Activated CD8-positive, alpha-beta memory T cell treated with anti-CD3 and anti-CD28 coated beads, Interleukin-2, amount 10 ng/mL, durations not matched to agents 7 days and 5 days (primary cell): ENCODE data around the gene SBNO2. TPM values are rescaled to one million over a fixed set of nuclear protein-coding genes. Genes with fewer than 3 reads are reported as not detected.

Experiments used
- ATAC-seq: fragments of 150-1000 bp; cut with Tn5 transposase; one replicate; pipeline ENCODE4 v1.10.0; 2021; ENCODE audit warnings: moderate library complexity
- CTCF ChIA-PET: fragments of 350-600 bp; sonication (Branson Sonifier 250); formaldehyde crosslinking; loops from one replicate; lab custom pipeline; 2021; ENCODE audit warnings: antibody characterized with exemption; lab: Charles Lee
- DNase-seq: peaks from one replicate; pipeline ENCODE4 v3.0.0-alpha.2; 2020
- H3K27ac Mint-ChIP-seq: one replicate; pipeline ENCODE4 v1.8.0; 2021; ENCODE audit warnings: mild to moderate bottlenecking, mixed read lengths
- H3K27me3 Mint-ChIP-seq: one replicate; pipeline ENCODE4 v1.8.0; 2021; ENCODE audit warnings: mixed read lengths
- H3K36me3 Mint-ChIP-seq: one replicate; pipeline ENCODE4 v1.8.0; 2021; ENCODE audit warnings: mild to moderate bottlenecking, mixed read lengths
- H3K4me1 Mint-ChIP-seq: one replicate; pipeline ENCODE4 v1.8.0; 2021; ENCODE audit warnings: mixed read lengths
- H3K4me3 Mint-ChIP-seq: one replicate; pipeline ENCODE4 v1.8.0; 2021; ENCODE audit warnings: mild to moderate bottlenecking, moderate library complexity, mixed read lengths
- H3K9me3 Mint-ChIP-seq: one replicate; pipeline ENCODE4 v1.8.0; 2022; ENCODE audit warnings: low read depth, mixed read lengths
- total RNA-seq, 2 experiments: library from RNA; stranded (reverse); gene quantifications; one replicate each; pipeline ENCODE4 v1.2.3, GENCODE V29; 2021

The SBNO2 gene
- total RNA-seq, result 10 to 100 TPM; 50.6 to 74.7 TPM

DNA sequence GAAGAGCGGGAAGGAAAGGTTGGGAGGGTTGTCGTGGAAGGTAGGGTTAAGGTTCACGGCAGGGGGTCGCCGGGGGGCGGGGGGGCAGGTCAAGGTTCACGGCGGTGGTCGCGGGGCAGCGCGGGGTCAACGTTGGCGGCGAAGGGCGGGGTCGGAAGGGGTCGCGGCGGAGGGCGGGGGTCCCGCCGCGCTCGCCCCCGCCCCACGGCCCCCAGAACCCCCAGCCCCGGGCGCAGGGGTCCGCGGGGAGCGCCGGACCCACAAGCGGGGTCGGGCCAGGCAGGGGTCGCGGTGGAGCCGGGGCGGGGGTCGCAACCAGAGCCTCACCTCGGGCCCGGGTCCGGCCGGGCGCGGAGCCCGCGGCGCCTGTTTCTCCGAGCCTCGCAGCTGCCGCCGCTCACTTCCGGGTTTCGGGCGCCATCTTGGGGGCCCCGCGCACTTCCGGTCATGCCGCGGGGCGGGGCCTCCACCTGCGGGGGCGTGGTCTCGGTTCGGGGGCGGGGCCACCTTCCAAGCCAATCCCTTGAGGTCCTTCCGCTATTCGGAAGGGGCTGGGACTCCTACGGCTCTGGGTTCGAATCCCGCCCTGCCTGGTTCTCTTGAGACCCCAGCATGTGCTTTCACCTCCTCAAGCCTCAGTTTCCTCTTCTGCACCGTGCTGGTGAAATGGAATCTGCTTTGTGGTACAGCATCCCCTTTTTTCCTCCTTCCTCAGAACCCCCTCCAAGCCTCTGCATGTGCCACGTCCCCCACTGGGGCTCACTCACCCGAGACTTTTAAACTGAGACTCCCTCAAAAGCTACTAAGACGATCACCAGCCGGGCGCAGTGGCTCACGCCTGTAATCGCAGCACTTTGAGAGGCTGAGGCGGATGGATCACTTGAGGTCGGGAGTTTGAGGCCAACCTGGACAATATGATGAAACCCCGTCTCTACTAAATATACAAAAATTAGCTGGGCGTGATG is at the start of gene SBNO2:
Gene SBNO2, minus strand, starts transcription at position 424 of the 965 bp plus-strand sequence. CDS start 19,992 bp downstream, outside the sequence.
- ATAC-seq (peak; percentile 91), DNase-seq (peak; percentile 93)
- Mint-ChIP-seq H3K27ac (peak within 1 kb of the TSS; percentile 93), H3K9me3 (no peaks in the 10 kb centered on the region), H3K4me3 (peak within 1 kb of the TSS; percentile 90), H3K36me3 (peaks cover 6% of the 10 kb centered on the region), H3K27me3 (no peaks in the 10 kb centered on the region), H3K4me1 (peaks cover 37% of the 10 kb centered on the region)
- CTCF ChIA-PET, result interaction anchor here (1.0 to 1.3 kb wide), 3 partner anchors 43 to 70 kb away, joined by 3 to 5 read pairs (median 3); no protein-coding TSS in a partner anchor

DNA sequence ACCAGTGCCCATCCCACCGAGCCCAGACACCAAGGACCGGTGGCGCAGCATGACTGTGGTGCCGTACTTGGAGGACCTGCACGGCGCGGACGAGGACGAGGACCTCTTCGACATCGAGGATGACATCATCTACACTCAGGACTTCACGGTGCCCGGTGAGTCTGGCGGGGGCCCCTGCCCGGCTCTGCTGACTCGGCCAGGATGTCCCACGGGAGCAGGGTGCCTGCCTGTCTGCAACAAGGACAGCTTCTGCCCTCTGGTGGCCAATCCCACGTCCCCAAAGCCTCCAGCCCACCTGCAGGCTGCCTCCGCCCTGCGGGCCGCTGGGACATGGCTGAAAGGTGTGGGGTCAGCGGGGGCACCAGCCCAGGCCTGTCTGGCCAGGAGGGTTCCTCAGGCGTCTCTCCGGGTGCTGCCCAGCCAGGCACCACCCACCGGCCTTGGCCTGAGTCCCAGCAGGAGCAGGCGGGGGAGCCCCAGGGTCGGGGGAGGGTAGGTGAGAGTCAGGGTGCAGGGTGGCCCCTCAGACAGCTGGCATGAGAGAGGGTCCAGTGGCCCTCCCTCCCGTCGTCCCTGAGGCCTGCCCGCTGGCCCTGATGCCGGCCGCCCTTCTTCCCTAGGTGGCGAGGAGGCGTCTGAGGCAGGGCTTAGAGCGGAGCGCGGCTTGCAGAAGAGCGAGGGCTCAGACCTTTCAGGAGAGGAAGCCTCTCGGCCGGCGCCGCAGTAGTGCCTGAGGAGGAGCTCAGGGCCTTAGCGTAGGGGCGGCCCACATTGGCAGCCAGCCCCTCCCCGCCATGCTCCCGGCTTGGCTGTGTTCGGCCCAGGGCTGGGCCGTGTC is 49.2 kb upstream of the SBNO2 start:
- Mint-ChIP-seq H3K36me3 (peaks cover 2% of the 10 kb centered on the region), H3K27ac (no peak overlapping the region), H3K4me1 (no peaks in the 10 kb centered on the region), H3K9me3 (no peaks in the 10 kb centered on the region), H3K27me3 (no peaks in the 10 kb centered on the region), H3K4me3 (no peak overlapping the region)
- ATAC-seq (peak; percentile 28), DNase-seq (no peak)
- CTCF ChIA-PET, result interaction anchor here (0.9 to 2.6 kb wide), 7 partner anchors 9 to 120 kb away, joined by 3 to 8 read pairs (median 5); partner anchors contain the start of gene ATP5F1D

- Mint-ChIP-seq H3K4me1 (no peaks in the 10 kb centered on the region), H3K9me3 (no peaks in the 10 kb centered on the region), H3K4me3 (no peak overlapping the region), H3K36me3 (no peaks in the 10 kb centered on the region), H3K27ac (no peak overlapping the region), H3K27me3 (no peaks in the 10 kb centered on the region)
- CTCF ChIA-PET, result interaction anchor here (0.8 to 2.6 kb wide), 7 partner anchors 8 to 119 kb away, joined by 3 to 8 read pairs (median 4); partner anchors contain the start of gene ATP5F1D
- no peak for ATAC-seq
- no peak for DNase-seq
Observed at GRCh38 chr19:1222394-1222793, 48.3 kb upstream of the SBNO2 start.

- peaks cover 1% of the 10 kb centered on the region for H3K4me1 Mint-ChIP-seq
- H3K36me3 Mint-ChIP-seq, result no peaks in the 10 kb centered on the region
- no peak for ATAC-seq
Observed at GRCh38 chr19:1221904-1222255, 47.8 kb upstream of the SBNO2 start.

GRCh38 chr19:1220976-1221903 is 47.2 kb upstream of the SBNO2 start:
- Mint-ChIP-seq H3K4me1 (peaks cover 1% of the 10 kb centered on the region), H3K9me3 (no peaks in the 10 kb centered on the region), H3K27ac (no peak overlapping the region), H3K4me3 (no peak overlapping the region), H3K27me3 (no peaks in the 10 kb centered on the region), H3K36me3 (no peaks in the 10 kb centered on the region)
- CTCF ChIA-PET, result interaction anchor here (0.8 to 1.8 kb wide), 3 partner anchors 7 to 34 kb away, joined by 3 to 5 read pairs (median 3); no protein-coding TSS in a partner anchor
- DNase-seq (no peak), ATAC-seq (no peak)

More at GRCh38 chr19:1221904-1222255, 47.8 kb upstream of the SBNO2 start:
- no peak overlapping the region for H3K4me3 Mint-ChIP-seq
- no peak overlapping the region for H3K27ac Mint-ChIP-seq
- CTCF ChIA-PET, result interaction anchor here (0.8 to 2.6 kb wide), 3 partner anchors 8 to 35 kb away, joined by 3 to 8 read pairs (median 5); no protein-coding TSS in a partner anchor
- no peak for DNase-seq
- no peaks in the 10 kb centered on the region for H3K9me3 Mint-ChIP-seq
- no peaks in the 10 kb centered on the region for H3K27me3 Mint-ChIP-seq

DNA sequence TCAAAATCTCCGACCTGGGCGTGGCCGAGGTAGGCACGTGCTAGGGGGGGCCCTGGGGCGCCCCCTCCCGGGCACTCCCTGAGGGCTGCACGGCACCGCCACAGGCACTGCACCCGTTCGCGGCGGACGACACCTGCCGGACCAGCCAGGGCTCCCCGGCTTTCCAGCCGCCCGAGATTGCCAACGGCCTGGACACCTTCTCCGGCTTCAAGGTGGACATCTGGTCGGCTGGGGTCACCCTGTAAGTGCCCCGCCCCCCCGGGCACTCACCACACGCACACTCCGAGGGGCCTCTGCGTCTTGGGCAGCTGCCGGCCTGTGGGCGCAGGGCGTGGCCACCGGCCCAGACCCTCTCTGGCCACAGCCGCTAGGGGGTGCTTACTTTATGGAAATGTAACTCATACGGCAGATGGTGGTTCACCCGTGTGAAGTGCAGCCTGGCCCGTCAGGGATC is 46.4 kb upstream of the SBNO2 start:
- H3K27me3 Mint-ChIP-seq, result no peaks in the 10 kb centered on the region
- no peaks in the 10 kb centered on the region for H3K36me3 Mint-ChIP-seq
- DNase-seq (no peak), ATAC-seq (no peak)
- peaks cover 2% of the 10 kb centered on the region for H3K4me1 Mint-ChIP-seq
- no peak overlapping the region for H3K27ac Mint-ChIP-seq
- CTCF ChIA-PET, result interaction anchor here (1.0 kb wide), 1 partner anchor 14 kb away, joined by 3 read pairs; no protein-coding TSS in a partner anchor
- H3K9me3 Mint-ChIP-seq, result no peaks in the 10 kb centered on the region
- no peak overlapping the region for H3K4me3 Mint-ChIP-seq

GRCh38 chr19:1219786-1220476 is 45.9 kb upstream of the SBNO2 start:
- Mint-ChIP-seq H3K4me1 (peaks cover 3% of the 10 kb centered on the region), H3K36me3 (no peaks in the 10 kb centered on the region), H3K27ac (no peak overlapping the region), H3K9me3 (no peaks in the 10 kb centered on the region), H3K27me3 (no peaks in the 10 kb centered on the region), H3K4me3 (no peak overlapping the region)
- CTCF ChIA-PET, result interaction anchor here (1.1 kb wide), 1 partner anchor 24 kb away, joined by 5 read pairs; no protein-coding TSS in a partner anchor
- ATAC-seq (no peak), DNase-seq (no peak)

GRCh38 chr19:1218751-1219567 is 44.9 kb upstream of the SBNO2 start:
- Mint-ChIP-seq H3K4me1 (peaks cover 7% of the 10 kb centered on the region), H3K9me3 (no peaks in the 10 kb centered on the region), H3K27me3 (no peaks in the 10 kb centered on the region), H3K36me3 (no peaks in the 10 kb centered on the region), H3K4me3 (no peak overlapping the region), H3K27ac (no peak overlapping the region)
- no peak for ATAC-seq
- no peak for DNase-seq
- CTCF ChIA-PET, result interaction anchor here (1.1 to 1.5 kb wide), 2 partner anchors 25 to 47 kb away, joined by 3 to 5 read pairs; no protein-coding TSS in a partner anchor

- Mint-ChIP-seq H3K27me3 (no peaks in the 10 kb centered on the region), H3K4me3 (no peak overlapping the region), H3K9me3 (no peaks in the 10 kb centered on the region), H3K36me3 (peaks cover 5% of the 10 kb centered on the region), H3K4me1 (peaks cover 17% of the 10 kb centered on the region), H3K27ac (no peak overlapping the region)
- ATAC-seq, result no peak
- no peak for DNase-seq
- CTCF ChIA-PET, result interaction anchor here (0.8 to 1.8 kb wide), 4 partner anchors 22 to 104 kb away, joined by 3 to 4 read pairs (median 4); no protein-coding TSS in a partner anchor
Observed at GRCh38 chr19:1217366-1217765, 43.3 kb upstream of the SBNO2 start.

GRCh38 chr19:1216756-1217155 is 42.7 kb upstream of the SBNO2 start:
- DNase-seq (no peak), ATAC-seq (no peak)
- H3K27me3 Mint-ChIP-seq, result no peaks in the 10 kb centered on the region
- H3K27ac Mint-ChIP-seq, result no peak overlapping the region
- H3K36me3 Mint-ChIP-seq, result peaks cover 5% of the 10 kb centered on the region
- CTCF ChIA-PET, result interaction anchor here (1.2 to 1.8 kb wide), 3 partner anchors 24 to 104 kb away, joined by 3 to 4 read pairs (median 4); partner anchors contain the start of gene ATP5F1D
- peaks cover 17% of the 10 kb centered on the region for H3K4me1 Mint-ChIP-seq
- no peak overlapping the region for H3K4me3 Mint-ChIP-seq
- H3K9me3 Mint-ChIP-seq, result no peaks in the 10 kb centered on the region
